Fibroblast of lung (primary cell): ENCODE data around the gene TIAM1.

Experiments
- CTCF ChIP-seq, 2 donors: IDR thresholded peaks in 1 of 2; conservative IDR thresholded peaks in 1 of 2; 1 replicate in 1 of 2; 2 replicates in 1 of 2; pipeline ENCODE4 v1.5.1; 2011 to 2012; ENCODE audit warnings: low read length in 2 of 2, control low read depth in 1 of 2, inconsistent platforms in 1 of 2, low read depth in 1 of 2, mild to moderate bottlenecking in 1 of 2
- EZH2 ChIP-seq: IDR thresholded peaks from 2 replicates; pipeline ENCODE4 v1.5.1; 2012; ENCODE audit warnings: low read length, control low read depth, mild to moderate bottlenecking; ENCODE audit errors: missing control alignments

DNA sequence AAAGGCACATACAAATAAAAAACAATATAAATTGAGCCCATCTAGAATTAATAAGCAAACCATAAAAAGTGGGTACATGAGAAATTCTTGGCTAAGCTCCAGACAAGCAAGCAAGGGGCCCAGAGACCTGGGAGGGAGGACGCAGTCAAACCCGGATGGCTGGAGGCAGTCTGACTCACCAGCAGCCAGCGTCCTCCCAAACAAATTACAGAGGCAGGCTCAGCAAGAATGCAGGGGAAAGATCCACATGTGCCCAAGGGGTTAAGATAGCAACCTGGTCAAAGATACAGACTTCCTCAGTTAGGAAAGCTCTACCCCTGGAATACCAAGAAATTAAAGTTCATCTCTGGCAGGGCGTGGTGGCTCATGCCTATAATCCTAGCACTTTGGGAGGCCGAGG, 7.4 kb upstream of the TIAM1 start:
- TF ChIP-seq EZH2: no peak
- no peak for TF ChIP-seq CTCF (conservative IDR thresholded peaks at IDR 0.05 in 1 of 2, IDR thresholded peaks at IDR 0.05 in 1 of 2; ENCODE audit: low read depth in 1 of 2, low read length in 2 of 2)
